ENCODE measurements around the gene CASP4.
"Not testable (repeated sequence)": the region's sequence is repeated elsewhere in the genome, so short reads cannot be mapped to it uniquely, and the experiment has no call there.

CASP4 gene

DNA sequence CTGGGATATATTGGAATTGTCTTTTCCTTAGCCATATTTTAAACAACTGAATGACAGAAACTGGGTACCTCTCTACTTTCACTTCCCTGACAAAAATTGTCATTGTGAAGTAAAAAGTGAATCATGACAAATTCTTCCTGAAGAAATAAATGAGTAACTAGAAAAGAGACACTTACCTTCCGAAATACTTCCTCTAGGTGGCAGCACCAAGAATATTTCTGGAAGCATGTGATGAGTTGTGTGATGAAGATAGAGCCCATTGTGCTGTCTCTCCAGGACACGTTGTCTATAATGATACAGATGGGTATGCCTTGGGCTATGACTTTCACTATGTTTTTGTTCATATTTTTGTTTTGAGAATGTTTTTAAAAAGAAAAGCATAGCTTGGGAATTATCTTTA is 21.5 kb downstream of the CASP4 start:
- DNase-seq = no peak

- no peak for DNase-seq
Measured at GRCh38 chr11:104944076-104944475, 24.3 kb downstream of the CASP4 start.

GRCh38 chr11:104943561-104943960 is 24.8 kb downstream of the CASP4 start:
- no peak for DNase-seq

- DNase-seq = no peak
Measured at GRCh38 chr11:104934594-104934993, 33.8 kb downstream of the CASP4 start.

DNA sequence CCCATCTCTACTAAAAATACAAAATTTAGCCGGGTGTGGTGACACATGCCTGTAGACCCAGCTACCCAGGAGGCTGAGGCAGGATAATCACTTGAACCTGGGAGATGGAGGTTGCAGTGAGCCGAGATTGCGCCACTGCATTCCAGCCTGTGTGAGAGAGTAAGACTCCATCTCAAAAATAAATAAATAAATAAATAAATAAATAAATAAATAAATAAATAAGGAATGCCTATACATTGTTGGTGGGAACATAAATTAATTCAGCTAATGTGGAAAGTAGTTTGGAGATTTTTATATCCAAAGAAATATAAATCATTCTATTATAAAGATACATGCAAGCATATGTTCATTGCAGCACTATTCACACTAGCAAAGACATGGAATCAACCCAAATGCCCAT is 34.3 kb downstream of the CASP4 start:
- DNase-seq = not testable (repeated sequence)

DNA sequence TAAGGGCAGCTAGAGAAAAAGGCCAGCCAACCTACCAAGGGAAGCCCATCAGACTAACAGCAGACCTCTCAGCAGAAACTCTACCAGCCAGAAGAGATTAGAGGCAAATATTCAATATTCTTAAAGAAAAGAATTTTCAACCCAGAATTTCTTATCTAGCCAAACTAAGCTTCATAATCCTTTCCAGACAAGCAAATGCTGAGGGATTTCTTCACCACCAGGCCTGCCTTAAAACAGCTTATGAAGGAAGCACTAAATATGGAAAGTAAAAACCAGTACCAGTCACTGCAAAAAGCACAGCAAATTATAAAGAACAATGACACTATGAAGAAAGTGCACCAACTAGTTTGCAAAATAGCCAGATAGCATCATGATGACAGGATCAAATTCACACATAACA is 39.6 kb downstream of the CASP4 start:
- DNase-seq = no peak

- DNase-seq = no peak
Measured at GRCh38 chr11:104926771-104927611, 41.4 kb downstream of the CASP4 start.

GRCh38 chr11:104925850-104926249 is 42.5 kb downstream of the CASP4 start:
- DNase-seq = no peak

DNA sequence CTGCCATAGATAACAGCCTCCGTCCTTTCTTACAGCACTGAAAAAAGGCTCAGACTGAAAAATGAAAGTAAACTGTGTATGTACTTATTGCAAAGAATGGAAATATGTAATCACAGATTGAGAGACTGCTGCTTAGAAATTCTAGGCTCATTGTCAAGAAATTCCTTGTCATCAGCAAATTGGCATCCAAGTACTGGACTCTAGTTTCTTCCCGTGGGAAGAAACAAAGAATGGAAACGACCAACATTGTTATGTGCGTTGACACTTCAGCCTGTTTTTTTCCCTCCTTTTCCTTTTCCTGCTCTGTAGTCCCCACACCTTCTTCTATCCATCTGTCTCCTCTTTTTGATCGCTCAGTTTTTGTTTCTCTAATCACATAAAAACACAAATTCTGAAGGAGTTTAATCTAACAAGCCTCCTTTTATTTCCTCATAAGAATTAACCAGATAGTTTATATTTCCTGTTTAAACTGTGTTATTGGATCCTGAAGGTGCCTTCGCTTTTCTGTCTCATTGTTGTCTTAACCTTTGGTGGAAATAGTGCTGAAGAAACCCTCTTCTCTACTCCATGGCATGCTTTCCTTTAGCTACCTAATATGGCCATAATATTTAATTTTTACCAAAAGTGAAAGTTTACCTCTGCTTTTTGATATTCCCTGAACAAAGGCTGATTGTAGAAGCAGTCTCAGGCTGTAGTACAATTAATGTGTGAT is 50.1 kb downstream of the CASP4 start:
- no peak for DNase-seq

GRCh38 chr11:104917271-104918112 is 50.9 kb downstream of the CASP4 start:
- DNase-seq = no peak

- no peak for DNase-seq
Measured at GRCh38 chr11:104916442-104916841, 51.9 kb downstream of the CASP4 start.

- DNase-seq = no peak
Measured at GRCh38 chr11:104912102-104912501, 56.3 kb downstream of the CASP4 start.

DNA sequence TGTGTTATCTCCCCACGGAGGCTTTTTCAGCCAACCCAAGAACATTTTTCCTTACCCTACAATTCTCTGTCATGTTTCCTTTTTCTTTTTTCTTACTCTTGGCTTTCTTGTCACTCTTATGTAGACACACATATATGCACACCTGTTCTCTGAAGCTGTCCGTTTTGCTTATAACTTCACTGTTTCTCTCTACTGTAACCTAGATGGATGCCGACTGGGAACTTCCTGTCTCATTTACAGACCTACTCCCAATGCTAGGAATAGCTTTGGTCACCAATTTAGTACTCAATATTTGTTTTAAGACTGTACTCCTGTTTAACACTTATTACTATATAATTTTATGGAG is 60.2 kb downstream of the CASP4 start:
- DNase-seq = no peak

- no peak for DNase-seq
Measured at GRCh38 chr11:104907521-104908185, 60.7 kb downstream of the CASP4 start.

GRCh38 chr11:104905271-104905670 is 63.1 kb downstream of the CASP4 start:
- DNase-seq = no peak

GRCh38 chr11:104899226-104899625 is 69.1 kb downstream of the CASP4 start:
- DNase-seq = no peak

DNA sequence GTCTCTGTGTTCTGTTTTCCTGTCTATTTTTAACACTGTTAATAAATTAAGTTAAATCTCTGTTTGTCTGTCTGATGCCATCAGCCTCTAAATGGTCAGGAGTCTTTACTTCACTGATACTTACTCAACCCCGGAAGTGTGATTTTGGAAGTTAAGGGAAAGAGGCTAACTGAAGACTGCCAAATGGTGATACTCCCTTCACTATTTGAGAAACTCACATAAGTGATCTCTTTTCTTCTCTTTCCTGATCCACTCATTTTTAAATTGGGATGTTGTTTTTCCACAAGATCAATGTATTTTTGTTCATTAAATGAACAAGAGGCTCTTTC is 69.7 kb downstream of the CASP4 start:
- no peak for DNase-seq

DNA sequence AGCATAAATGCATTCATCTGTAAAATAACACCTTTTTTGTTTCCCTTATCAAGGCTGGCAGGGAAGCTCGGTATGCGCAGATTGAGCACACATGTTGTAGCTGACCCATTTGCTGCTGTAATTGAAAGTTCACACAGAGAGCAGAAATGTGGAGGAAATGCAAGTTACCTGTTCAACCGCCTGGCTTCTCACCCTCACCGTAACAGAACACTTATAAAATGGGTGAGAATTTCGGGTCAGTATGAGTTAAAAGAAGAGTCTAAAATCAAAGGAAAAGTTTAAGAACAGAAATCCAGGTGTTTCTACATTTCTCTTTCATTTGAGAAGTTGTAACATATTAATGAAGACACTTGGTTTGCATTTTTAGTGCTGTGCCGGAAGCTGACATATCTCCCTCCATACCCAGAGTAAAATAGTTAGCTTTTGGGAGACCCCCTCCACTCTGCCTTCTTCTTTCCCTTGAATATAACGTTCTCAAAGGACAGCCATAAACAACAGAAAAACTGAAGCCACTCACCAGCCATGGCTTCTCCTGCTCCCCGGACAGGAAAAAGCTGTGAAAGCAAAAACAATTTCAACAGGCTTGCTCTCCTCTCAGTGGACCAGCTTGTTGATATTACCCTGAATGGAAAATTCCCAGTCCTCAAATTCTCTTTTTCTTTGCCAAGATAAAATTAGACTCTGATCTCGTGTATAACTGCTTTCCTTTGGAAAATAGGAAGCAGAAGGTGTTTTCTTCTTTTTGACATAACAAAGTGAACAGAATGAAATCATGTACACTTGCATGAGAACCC is 70.3 kb downstream of the CASP4 start, which contains the start of gene CASP12:
TSS of gene CASP12 (minus strand) at position 570 of the 794 bp plus-strand sequence.
- DNase-seq = no peak

GRCh38 chr11:104895634-104896033 is 72.7 kb downstream of the CASP4 start:
- DNase-seq = no peak

- no peak for DNase-seq
Measured at GRCh38 chr11:104893876-104894275, 74.5 kb downstream of the CASP4 start.

Measured in NK-92 treated with Interleukin-12 subunit alpha and Interleukin-12 subunit beta, amount 100 ng/mL, for 24 hours (cell line).